Osteocyte (in vitro differentiated cells): ENCODE data around the gene MYRF. TPM values are rescaled to one million over a fixed set of nuclear protein-coding genes. Genes with fewer than 3 reads are reported as not detected.

Source experiments
- DNase-seq: peaks from one replicate; pipeline ENCODE4 v3.0.0; 2021; ENCODE audit warnings: mixed read lengths; ENCODE audit not compliant: unreplicated experiment; ENCODE audit errors: extremely low spot score
- H3K27ac Mint-ChIP-seq: one replicate; pipeline ENCODE4 v1.8.0; 2021; ENCODE audit warnings: mild to moderate bottlenecking, mixed read lengths; ENCODE audit not compliant: unreplicated experiment
- H3K27me3 Mint-ChIP-seq: one replicate; pipeline ENCODE4 v1.8.0; 2021; ENCODE audit warnings: mixed read lengths; ENCODE audit not compliant: unreplicated experiment
- H3K36me3 Mint-ChIP-seq: one replicate; pipeline ENCODE4 v1.8.0; 2021; ENCODE audit warnings: mixed read lengths; ENCODE audit not compliant: unreplicated experiment
- H3K4me1 Mint-ChIP-seq: one replicate; pipeline ENCODE4 v1.8.0; 2021; ENCODE audit warnings: mixed read lengths; ENCODE audit not compliant: unreplicated experiment
- H3K4me3 Mint-ChIP-seq: one replicate; pipeline ENCODE4 v1.8.0; 2021; ENCODE audit warnings: mild to moderate bottlenecking, moderate library complexity, mixed read lengths; ENCODE audit not compliant: unreplicated experiment
- H3K9me3 Mint-ChIP-seq: one replicate; pipeline ENCODE4 v1.8.0; 2021; ENCODE audit warnings: mixed read lengths; ENCODE audit not compliant: unreplicated experiment
- CTCF ChIP-seq: fragments of 200-600 bp; sonication (generic); IDR thresholded peaks from 2 replicates; pipeline ENCODE4 v1.5.0; 2021; ENCODE audit warnings: antibody characterized with exemption, mild to moderate bottlenecking, moderate library complexity
- total RNA-seq: library from RNA; stranded (reverse); gene quantifications from 2 replicates; pipeline ENCODE4 v1.2.1, GENCODE V29; 2021

MYRF gene
- total RNA-seq, 1 donor from 2014 or later: 0.43 TPM

DNA sequence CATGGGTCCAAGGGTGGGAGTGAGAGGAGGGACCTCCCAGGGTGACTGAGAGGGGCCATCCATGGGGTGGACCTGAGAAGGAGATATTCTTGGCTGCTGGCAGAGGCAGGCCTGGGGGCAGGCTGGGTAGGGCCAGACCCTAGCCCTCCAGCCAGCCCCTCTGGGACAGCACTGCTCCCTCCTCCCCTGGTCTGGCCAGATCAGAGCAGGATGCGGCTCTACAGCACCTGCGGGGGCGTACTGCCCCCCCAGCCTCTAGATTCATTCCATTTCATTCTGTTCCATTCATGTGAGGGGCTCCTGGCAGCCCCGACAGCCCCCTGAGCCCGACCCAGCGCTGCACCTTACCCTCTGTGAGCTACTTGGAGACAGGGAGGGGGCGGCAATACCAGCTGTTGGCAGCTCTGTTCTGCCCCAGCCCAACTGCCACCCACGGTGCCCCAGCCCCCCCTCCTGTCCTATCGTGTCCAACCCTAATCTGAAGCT is 34.3 kb upstream of the MYRF start:
- Mint-ChIP-seq H3K36me3 (no peaks in the 10 kb centered on the region), H3K9me3 (no peaks in the 10 kb centered on the region), H3K27ac (peak overlapping the region; percentile 71), H3K4me3 (peak overlapping the region; percentile 75), H3K27me3 (no peaks in the 10 kb centered on the region), H3K4me1 (peaks cover 23% of the 10 kb centered on the region)
- no peak for TF ChIP-seq CTCF
- no peak for DNase-seq

DNA sequence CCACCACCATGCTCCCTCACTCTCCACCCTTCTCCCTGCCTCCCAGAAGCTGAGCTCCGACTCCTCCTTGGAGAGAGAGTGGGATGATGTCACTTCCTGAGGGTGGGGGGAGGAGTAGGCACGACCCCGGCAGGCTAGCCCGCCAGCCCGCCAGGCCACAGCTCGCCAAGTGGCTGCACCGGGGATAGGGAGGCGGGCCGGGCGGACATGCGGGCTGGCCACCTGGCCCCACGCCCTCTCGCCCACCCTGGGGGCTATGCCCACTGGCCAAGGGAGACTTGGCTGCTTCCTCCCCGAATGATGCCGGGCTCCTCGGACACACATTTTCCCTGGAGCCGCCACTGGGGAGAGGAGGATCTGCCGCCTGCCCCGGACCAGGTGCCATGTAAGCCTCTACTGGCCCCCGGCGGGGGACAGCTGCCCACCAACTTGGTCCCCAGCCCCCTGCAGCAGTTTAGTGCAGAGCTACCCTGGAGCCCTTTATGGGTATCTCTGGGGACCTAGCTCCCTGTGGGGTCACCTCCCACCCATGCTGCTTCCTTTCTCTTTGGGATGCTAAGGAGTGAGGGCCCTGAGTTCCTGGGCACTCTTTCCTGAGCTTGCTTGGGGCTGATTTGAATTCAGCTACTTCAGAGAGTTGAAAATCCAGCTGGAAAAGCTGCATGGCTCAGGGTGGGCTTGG is 33.7 kb upstream of the MYRF start:
- Mint-ChIP-seq H3K36me3 (no peaks in the 10 kb centered on the region), H3K27ac (peak overlapping the region; percentile 71), H3K4me1 (peaks cover 23% of the 10 kb centered on the region), H3K27me3 (no peaks in the 10 kb centered on the region), H3K4me3 (peak overlapping the region; percentile 75), H3K9me3 (no peaks in the 10 kb centered on the region)
- DNase-seq: no peak
- TF ChIP-seq CTCF: no peak

GRCh38 chr11:61719978-61720377 is 32.5 kb upstream of the MYRF start:
- H3K4me3 Mint-ChIP-seq: no peak overlapping the region
- H3K9me3 Mint-ChIP-seq: no peaks in the 10 kb centered on the region
- DNase-seq: no peak
- no peaks in the 10 kb centered on the region for H3K36me3 Mint-ChIP-seq
- no peak overlapping the region for H3K27ac Mint-ChIP-seq
- TF ChIP-seq CTCF: no peak
- H3K27me3 Mint-ChIP-seq: no peaks in the 10 kb centered on the region
- H3K4me1 Mint-ChIP-seq: peaks cover 23% of the 10 kb centered on the region

- no peaks in the 10 kb centered on the region for H3K27me3 Mint-ChIP-seq
- H3K36me3 Mint-ChIP-seq: no peaks in the 10 kb centered on the region
- no peak for DNase-seq
- no peak overlapping the region for H3K27ac Mint-ChIP-seq
- no peaks in the 10 kb centered on the region for H3K9me3 Mint-ChIP-seq
- TF ChIP-seq CTCF: no peak
- peaks cover 23% of the 10 kb centered on the region for H3K4me1 Mint-ChIP-seq
- no peak overlapping the region for H3K4me3 Mint-ChIP-seq
These were observed 31.8 kb upstream of the MYRF start for GRCh38 chr11:61720597-61720996.

DNA sequence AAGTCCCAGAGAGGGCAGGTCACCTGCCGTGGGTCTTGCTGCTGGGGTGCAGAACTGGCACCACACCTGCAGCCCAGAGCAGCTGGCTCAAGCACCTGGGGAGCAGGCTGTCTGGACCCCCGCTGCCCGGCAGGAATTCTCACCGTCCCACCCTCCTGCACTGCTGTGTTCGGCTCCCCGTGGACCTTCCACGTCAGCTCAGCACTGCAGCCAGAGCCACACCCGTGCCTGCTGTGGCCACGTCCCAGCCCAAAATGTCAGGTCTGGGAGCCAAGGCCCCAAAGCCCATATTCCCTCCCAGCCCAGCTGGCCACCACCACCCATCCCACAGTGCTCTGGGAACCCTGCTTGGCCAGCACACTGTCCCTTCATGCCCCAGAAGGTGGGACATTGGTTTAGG is 28.0 kb upstream of the MYRF start:
- Mint-ChIP-seq H3K27ac (no peak overlapping the region), H3K4me3 (no peak overlapping the region), H3K4me1 (peaks cover 5% of the 10 kb centered on the region), H3K27me3 (no peaks in the 10 kb centered on the region), H3K9me3 (no peaks in the 10 kb centered on the region), H3K36me3 (peaks cover 4% of the 10 kb centered on the region)
- TF ChIP-seq CTCF: no peak
- DNase-seq: no peak
